ENCODE results near the gene HS6ST2.

Gene HS6ST2

DNA sequence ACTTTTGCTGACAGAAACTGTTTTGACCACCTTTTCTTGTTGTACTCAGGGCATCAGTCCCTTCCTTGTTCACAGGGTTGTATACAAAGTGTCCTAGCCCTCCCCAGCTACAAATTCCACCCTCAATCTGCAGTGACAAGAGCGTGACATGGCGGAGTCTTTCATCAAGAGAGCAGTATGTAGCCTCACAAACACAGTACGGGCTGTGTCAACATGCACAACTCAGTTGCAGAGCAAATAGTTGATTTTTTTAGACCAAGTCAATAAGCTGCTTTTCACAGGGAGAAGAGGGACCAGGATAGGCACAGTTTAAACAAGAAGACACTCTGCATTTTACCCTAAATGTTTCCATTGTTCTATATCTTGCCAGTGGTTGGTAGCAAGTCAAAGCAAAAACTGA lies 8.6 kb upstream of the HS6ST2 start:
- H3K79me2 ChIP-seq (ENCODE audit: control insufficient read depth, low read length), result no peaks in the 10 kb centered on the region
- H3K4me3 ChIP-seq (ENCODE audit: low read length), result no peak overlapping the region
- H3K4me1 ChIP-seq (ENCODE audit: control insufficient read depth, low read length), result no peaks in the 10 kb centered on the region
- H3K27ac ChIP-seq (ENCODE audit: low read depth, low read length), result no peak overlapping the region
- no peak overlapping the region for H3K4me2 ChIP-seq (ENCODE audit: low read length)
- H4K20me1 ChIP-seq (ENCODE audit: control insufficient read depth, insufficient read depth, low read depth, low read length), result no peaks in the 10 kb centered on the region
- no peaks in the 10 kb centered on the region for H3F3A ChIP-seq (ENCODE audit: control insufficient read depth, insufficient read depth)
- TF ChIP-seq EZH2phosphoT487 (IDR thresholded peaks at IDR 0.05; ENCODE audit: borderline replicate concordance, low read length), result no peak
- TF ChIP-seq, protein P1, sequence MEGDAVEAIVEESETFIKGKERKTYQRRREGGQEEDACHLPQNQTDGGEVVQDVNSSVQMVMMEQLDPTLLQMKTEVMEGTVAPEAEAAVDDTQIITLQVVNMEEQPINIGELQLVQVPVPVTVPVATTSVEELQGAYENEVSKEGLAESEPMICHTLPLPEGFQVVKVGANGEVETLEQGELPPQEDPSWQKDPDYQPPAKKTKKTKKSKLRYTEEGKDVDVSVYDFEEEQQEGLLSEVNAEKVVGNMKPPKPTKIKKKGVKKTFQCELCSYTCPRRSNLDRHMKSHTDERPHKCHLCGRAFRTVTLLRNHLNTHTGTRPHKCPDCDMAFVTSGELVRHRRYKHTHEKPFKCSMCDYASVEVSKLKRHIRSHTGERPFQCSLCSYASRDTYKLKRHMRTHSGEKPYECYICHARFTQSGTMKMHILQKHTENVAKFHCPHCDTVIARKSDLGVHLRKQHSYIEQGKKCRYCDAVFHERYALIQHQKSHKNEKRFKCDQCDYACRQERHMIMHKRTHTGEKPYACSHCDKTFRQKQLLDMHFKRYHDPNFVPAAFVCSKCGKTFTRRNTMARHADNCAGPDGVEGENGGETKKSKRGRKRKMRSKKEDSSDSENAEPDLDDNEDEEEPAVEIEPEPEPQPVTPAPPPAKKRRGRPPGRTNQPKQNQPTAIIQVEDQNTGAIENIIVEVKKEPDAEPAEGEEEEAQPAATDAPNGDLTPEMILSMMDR (IDR thresholded peaks at IDR 0.05; ENCODE audit: low read depth, low read length, poor library complexity, severe bottlenecking), result no peak
- no peaks in the 10 kb centered on the region for H3K9me2 ChIP-seq (replicated peaks; ENCODE audit: control insufficient read depth, low read length)
- no peaks in the 10 kb centered on the region for H3K27me3 ChIP-seq (ENCODE audit: control insufficient read depth, low read length)
- H3K36me3 ChIP-seq (ENCODE audit: control insufficient read depth, low read length), result no peaks in the 10 kb centered on the region
- no peaks in the 10 kb centered on the region for H3K9me3 ChIP-seq (ENCODE audit: control insufficient read depth, insufficient read depth, low read length)

DNA sequence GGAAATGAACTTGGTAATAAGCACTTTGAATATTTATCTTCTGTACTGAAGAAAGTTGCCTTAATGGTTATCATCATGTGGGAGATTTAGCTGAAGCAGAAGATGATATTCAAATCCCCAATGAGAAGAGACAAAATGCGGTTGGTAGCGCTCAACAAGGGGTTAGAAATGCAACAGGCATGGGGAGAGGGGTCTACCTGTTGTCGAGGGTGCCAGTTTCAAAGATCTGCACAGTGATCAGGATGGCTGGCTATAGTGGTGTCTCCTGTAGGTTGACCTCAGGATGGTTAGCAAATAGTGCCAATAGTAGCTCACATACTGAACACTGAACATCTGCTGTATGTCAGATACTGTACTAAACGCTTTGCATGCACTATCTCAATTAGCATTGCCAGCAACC lies 7.0 kb upstream of the HS6ST2 start:
- H3K36me3 ChIP-seq (ENCODE audit: control insufficient read depth, low read length), result no peaks in the 10 kb centered on the region
- no peak overlapping the region for H3K27ac ChIP-seq (ENCODE audit: low read depth, low read length)
- H3K27me3 ChIP-seq (ENCODE audit: control insufficient read depth, low read length), result no peaks in the 10 kb centered on the region
- no peaks in the 10 kb centered on the region for H4K20me1 ChIP-seq (ENCODE audit: control insufficient read depth, insufficient read depth, low read depth, low read length)
- H3K9me3 ChIP-seq (ENCODE audit: control insufficient read depth, insufficient read depth, low read length), result no peaks in the 10 kb centered on the region
- no peak overlapping the region for H3K4me3 ChIP-seq (ENCODE audit: low read length)
- no peaks in the 10 kb centered on the region for H3F3A ChIP-seq (ENCODE audit: control insufficient read depth, insufficient read depth)
- no peaks in the 10 kb centered on the region for H3K9me2 ChIP-seq (replicated peaks; ENCODE audit: control insufficient read depth, low read length)
- H3K79me2 ChIP-seq (ENCODE audit: control insufficient read depth, low read length), result no peaks in the 10 kb centered on the region
- no peak overlapping the region for H3K4me2 ChIP-seq (ENCODE audit: low read length)
- H3K4me1 ChIP-seq (ENCODE audit: control insufficient read depth, low read length), result no peaks in the 10 kb centered on the region
- TF ChIP-seq, protein P1 (IDR thresholded peaks at IDR 0.05; ENCODE audit: low read depth, low read length, poor library complexity, severe bottlenecking), result no peak
- no peak for TF ChIP-seq EZH2phosphoT487 (IDR thresholded peaks at IDR 0.05; ENCODE audit: borderline replicate concordance, low read length)

DNA sequence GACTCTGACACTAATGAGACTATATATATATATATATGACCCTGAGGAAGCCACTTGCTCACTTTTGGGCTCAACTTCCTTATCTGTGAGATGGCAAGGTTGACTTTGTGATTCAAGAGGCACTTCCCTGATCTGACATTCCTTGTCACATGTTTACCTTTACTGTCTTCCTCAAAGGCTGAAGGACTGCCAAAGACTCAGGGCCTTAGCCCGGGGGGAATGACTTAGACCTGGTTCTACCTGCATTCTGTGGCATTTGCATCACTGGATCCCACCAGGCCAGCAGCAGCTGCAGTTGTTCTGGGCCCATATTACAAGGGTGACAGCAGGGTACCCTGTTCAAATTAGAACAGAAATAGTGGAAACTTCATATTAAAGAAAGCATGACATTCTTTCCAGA lies 3.1 kb upstream of the HS6ST2 start:
- Histone ChIP-seq H3K4me3 (ENCODE audit: low read length) (no peak overlapping the region), H3K79me2 (ENCODE audit: control insufficient read depth, low read length) (no peaks in the 10 kb centered on the region), H3K27me3 (ENCODE audit: control insufficient read depth, low read length) (no peaks in the 10 kb centered on the region), H3K4me2 (ENCODE audit: low read length) (no peak overlapping the region), H3K4me1 (ENCODE audit: control insufficient read depth, low read length) (no peaks in the 10 kb centered on the region), H3F3A (ENCODE audit: control insufficient read depth, insufficient read depth) (no peaks in the 10 kb centered on the region), H3K9me2 (replicated peaks; ENCODE audit: control insufficient read depth, low read length) (no peaks in the 10 kb centered on the region), H4K20me1 (ENCODE audit: control insufficient read depth, insufficient read depth, low read depth, low read length) (no peaks in the 10 kb centered on the region), H3K9me3 (ENCODE audit: control insufficient read depth, insufficient read depth, low read length) (no peaks in the 10 kb centered on the region), H3K36me3 (ENCODE audit: control insufficient read depth, low read length) (no peaks in the 10 kb centered on the region), H3K27ac (ENCODE audit: low read depth, low read length) (no peak overlapping the region)
- TF ChIP-seq EZH2phosphoT487 (IDR thresholded peaks at IDR 0.05; ENCODE audit: borderline replicate concordance, low read length), result no peak
- TF ChIP-seq, protein P1 (IDR thresholded peaks at IDR 0.05; ENCODE audit: low read depth, low read length, poor library complexity, severe bottlenecking), result no peak

Data from DOHH2 (cell line).